ENCODE measurements around the gene NPEPL1. TPM values are rescaled to one million over a fixed set of nuclear protein-coding genes. Genes with fewer than 3 reads are reported as not detected.
"Not testable (repeated sequence)": the region's sequence is repeated elsewhere in the genome, so short reads cannot be mapped to it uniquely, and the experiment has no call there.

NPEPL1 gene
- total RNA-seq, 1 experiment from 2014 or later: 6.8 TPM

- not testable (repeated sequence) for DNase-seq (ENCODE audit: low read depth)
These were observed 65.0 kb downstream of the NPEPL1 start for GRCh38 chr20:58757647-58758046.

DNA sequence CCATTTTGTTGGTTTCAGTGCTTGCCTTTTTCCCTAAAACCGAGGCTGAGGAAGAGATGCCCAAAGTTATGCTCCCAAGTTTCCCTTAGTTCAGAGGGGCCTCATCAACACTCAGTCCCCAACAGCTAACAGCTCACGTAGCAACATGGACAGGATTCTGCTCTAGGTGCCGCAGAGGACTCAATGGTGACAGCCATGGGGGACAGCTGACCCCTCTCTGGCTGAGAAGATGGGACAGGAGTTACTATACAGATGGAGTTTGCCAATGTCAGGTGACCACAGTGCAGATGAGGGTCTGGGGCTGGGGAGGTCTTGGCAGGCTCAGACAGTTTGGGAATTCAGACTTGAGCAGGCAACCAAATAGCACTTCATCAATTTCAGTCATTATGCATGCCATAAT lies 67.3 kb downstream of the NPEPL1 start:
- no peak for DNase-seq (ENCODE audit: low read depth)

DNA sequence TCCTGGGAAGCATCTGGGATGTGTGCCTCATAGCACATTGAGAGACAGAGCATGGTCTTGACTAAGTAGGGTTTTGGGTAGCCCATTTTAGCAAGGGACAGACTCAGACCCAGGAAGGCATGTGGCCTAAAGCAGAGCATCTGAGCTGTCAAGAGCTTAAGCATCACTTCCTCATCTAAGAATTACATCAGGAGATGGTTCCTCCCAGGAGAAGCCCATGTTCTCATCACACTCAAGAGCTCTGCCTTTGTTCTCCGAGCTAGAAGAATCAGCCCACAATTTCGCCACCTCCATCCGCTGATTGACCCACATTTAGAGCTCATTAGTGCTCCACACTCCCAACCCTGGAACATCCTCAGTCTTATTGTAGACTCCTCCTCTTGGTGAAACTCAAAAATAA lies 68.3 kb downstream of the NPEPL1 start:
- DNase-seq (ENCODE audit: low read depth): no peak

DNA sequence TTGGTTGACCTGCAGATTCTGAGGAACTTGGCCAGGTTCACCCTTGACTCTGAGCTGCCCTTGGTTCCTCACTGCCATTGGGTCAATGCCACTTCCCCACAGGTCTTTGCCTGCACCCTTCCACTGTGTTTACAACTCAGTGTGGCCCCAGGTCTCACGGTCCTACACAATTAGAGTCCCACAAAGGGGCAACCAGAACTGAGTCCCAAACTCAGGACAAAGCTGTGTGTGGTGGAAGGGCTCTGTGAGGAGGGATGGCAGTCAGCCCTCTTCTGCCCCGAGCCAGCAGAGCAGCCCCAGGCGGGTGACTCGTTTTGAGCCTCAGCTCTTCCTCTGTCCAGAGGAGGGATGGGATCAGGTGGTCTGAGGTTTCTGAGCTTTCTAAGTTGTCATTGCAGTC lies 69.5 kb downstream of the NPEPL1 start:
- DNase-seq (ENCODE audit: low read depth): no peak

- no peak for DNase-seq (ENCODE audit: low read depth)
These were observed 70.5 kb downstream of the NPEPL1 start for GRCh38 chr20:58763076-58763475.

Other genes with a start within 250 kb of the NPEPL1 start
- 2.8 and 3.2 TPM in 2 replicates for gene APCDD1L, start 177.4 kb upstream of the NPEPL1 start, total RNA-seq (2014; rRNA removed; shearing (Covaris generic))
- gene STX16, start 41.5 kb upstream of the NPEPL1 start, total RNA-seq (2014; rRNA removed; shearing (Covaris generic)): 12.1 and 16.0 TPM in 2 replicates
- 1.3 and 3.1 TPM in 2 replicates for gene GNAS-AS1, start 158.1 kb downstream of the NPEPL1 start, total RNA-seq (2014; rRNA removed; shearing (Covaris generic))
- gene GNAS, start 159.9 kb downstream of the NPEPL1 start, total RNA-seq (2014; rRNA removed; shearing (Covaris generic)): 286 and 344 TPM in 2 replicates